NCI-H2196 treated with DMSO at 0.1 percent for 48 hours (cell line): ENCODE measurements around the gene CRLF1.

Experiments used
- DNase-seq: peaks from one replicate; lab custom pipeline; 2025; ENCODE audit not compliant: unreplicated experiment; lab: John Stamatoyannopoulos, UW

The CRLF1 gene, protein sequence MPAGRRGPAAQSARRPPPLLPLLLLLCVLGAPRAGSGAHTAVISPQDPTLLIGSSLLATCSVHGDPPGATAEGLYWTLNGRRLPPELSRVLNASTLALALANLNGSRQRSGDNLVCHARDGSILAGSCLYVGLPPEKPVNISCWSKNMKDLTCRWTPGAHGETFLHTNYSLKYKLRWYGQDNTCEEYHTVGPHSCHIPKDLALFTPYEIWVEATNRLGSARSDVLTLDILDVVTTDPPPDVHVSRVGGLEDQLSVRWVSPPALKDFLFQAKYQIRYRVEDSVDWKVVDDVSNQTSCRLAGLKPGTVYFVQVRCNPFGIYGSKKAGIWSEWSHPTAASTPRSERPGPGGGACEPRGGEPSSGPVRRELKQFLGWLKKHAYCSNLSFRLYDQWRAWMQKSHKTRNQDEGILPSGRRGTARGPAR

DNA sequence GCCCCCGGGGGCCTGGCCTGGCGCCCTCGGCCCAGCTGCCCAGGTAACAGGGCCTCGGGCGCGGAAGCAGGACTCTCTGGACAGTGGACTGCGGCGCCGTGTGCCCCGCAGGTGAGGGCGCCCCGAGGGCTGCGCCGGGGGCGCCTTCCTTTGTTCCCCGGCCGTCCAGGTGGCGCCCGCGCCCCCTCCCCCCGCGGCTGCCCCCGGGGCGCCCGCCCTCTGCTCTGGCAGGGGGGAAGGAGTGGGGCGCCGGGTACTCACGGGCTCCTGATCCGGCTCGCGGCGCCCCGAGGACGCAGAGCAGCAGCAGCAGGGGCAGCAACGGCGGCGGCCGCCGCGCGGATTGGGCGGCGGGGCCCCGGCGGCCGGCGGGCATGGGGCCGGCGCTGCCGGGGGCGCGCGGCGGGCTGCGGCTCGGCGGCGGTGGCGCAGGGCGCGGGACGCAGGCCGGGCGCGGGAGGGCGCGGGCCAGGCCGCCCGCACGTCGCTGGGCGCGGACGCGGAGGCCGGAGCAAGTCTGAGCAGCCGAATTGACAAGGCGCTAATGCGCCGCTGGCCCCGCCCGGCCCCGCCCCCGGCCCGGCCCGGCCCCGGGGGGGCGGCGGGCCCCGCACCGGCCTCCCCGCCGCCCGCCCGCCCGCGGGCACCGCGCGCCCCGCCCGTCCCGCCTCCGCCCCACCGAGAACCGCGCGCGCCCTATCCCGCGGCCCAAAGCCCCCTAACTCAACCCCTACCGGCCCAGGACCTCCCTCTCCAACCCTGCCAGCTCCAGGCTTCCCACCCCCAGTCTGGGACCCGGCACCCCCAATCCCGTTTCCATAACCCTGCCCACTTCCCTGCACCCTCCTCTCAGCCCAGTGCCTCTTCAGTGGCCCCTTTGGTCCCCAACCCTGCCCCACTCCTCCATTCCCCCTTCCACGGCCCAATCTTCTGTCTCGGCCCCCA, at the start of gene CRLF1:
TSS of gene CRLF1 (minus strand) at position 519 of the 945 bp plus-strand sequence. CDS start at position 376, 143 bp downstream.
- DNase-seq = no peak

DNA sequence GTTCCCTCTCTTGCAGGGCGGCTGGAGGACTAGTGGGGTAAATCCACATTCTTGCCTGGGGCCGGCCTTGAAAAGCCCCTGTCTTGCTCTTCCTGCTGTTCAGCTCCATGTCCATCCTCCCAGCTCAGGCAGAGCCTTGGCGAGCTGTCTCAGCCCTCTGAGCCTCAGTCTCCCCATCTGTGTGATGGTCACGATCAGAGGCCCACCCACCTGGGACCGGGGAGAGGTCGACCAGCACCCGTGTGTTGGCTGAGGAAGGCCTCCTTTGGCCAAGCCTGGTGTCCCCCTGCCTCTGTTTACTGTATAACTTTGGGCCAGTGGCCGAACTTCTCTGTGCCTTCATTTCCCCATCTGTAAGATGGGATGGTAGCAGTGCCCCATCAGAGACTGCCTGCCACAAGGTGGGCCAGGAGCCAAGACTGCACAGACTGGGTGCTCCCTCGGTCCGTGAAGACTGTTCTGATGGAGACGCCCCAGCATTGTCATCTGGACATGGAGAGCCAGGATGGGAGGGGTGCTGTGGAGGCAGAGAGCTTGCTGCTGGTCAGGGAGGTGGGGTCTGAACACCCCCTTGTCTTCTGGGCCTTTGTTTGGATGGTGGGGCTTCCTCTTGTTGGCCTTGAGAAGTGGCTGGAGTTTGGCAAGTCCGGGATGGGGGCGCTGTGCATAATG, 48.7 kb upstream of the CRLF1 start:
- DNase-seq = no peak

DNA sequence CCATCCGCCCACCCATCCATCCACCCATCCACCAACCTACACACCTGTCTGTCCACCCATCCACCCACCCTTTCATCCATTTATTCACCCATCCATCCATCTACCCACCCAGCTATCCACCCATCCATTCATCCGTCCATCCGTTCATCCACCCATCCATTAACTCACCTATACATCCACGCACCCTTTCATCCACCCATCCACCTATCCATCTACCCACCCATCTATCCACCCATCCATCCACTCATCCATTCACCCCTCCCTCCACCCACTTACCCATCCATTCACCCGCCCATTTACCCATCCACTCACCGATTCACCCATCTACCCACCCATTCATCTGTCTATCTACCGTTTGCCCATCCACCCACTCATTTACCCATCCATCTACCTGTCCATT, 47.9 kb upstream of the CRLF1 start:
- no peak for DNase-seq

DNA sequence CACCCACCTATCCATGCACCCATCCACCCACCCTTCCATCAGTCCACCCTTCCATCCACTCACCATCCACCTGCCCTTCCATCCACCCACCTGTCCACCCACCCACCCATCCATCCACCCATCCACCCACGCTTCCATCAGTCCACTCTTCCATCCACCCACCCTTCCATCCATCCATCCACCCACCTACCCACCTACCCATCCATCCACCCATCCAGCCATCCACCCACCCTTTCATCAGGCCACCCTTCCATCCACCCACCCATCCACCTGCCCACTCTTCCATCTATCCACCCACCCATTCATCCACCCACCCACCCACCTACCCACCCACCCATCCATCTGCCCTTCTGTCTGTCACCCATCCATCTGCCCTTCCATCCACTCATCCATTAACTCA, 47.3 kb upstream of the CRLF1 start:
- DNase-seq = no peak

DNA sequence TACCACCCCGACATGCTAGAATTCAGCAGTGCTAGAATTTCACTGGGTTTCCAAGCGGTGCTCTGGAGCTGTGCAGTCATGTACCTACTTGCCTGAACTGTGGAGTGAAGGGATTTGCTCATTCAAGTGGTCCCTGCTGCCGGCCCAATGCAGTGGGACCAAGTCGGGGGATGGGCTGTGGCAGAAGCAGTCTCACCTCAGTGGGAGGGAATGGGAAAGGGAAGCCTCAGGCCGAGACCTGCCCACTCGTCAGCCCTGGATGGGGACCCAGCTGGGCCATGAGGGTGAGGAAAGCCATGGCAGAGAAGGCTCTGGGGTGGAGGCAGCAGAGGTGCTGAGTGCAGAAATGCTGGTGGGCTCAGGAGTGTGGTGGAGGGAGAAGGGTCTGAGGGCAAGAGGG, 45.1 kb upstream of the CRLF1 start:
- DNase-seq = no peak

DNA sequence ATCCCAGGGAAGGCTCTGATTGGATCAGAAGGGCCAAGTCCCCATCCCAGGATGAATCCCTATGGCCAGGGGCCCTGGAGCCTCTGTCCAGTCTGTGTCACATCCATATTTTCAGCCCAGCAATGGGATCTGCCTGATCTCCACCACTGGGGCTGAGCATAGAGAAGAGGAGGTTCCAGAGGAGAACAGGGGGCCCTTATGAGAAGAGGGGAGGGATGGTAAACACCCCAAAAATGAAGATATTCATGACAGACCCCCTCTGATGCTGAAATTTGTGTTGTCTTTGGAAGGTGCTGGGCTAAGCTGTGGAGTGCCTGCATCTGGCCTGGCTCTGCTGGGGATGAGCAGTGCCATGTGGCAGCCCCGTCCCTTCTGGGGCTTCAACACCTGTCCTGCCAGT, 44.7 kb upstream of the CRLF1 start:
- DNase-seq = no peak

DNA sequence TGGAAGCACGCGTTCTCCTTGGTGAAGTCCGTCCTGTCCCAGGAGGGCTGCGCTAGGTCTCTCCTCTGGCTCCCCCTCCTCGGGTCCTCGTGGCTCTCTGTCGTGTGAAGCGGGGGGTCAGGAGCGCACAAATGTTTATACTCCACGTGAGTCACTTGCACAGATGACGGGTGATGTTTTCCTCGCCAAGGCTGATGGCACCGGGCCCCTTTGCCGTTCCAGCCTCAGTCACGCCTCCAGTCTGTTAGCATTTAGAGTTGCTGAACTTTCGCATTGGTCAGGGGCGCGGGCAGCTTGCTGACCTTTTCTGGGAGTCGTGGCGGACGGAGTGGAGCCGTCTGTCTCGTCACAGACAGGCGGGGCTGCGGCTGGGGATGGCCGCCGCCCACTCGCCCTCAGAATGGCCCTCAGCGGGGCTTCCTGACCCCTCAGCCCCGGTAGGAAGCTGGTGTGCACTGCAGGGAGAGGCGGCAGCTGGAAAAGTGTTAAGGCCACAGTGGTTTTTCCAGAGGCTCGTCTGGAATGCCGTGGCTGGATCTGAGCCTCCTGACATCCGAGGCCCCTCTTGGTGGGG, 44.0 kb upstream of the CRLF1 start:
- no peak for DNase-seq

DNA sequence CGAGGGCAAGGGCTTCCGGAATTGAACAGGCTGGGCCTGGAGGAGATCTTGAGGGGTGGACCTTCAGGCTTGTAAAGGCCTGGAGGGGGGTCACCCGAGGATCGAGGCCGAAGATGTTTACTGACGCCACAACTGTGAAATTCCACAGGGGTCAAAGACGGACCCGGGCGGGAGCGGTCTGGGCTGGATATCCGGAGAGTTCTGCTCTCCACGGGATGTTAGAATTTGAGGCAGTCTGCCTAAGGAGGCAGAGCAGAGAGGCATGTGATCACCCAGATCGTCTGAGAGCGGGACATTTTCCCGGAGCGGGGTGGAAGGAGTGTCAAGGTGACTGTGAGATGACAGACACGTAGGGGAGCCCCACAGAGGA, 43.4 kb upstream of the CRLF1 start:
- DNase-seq = no peak

DNA sequence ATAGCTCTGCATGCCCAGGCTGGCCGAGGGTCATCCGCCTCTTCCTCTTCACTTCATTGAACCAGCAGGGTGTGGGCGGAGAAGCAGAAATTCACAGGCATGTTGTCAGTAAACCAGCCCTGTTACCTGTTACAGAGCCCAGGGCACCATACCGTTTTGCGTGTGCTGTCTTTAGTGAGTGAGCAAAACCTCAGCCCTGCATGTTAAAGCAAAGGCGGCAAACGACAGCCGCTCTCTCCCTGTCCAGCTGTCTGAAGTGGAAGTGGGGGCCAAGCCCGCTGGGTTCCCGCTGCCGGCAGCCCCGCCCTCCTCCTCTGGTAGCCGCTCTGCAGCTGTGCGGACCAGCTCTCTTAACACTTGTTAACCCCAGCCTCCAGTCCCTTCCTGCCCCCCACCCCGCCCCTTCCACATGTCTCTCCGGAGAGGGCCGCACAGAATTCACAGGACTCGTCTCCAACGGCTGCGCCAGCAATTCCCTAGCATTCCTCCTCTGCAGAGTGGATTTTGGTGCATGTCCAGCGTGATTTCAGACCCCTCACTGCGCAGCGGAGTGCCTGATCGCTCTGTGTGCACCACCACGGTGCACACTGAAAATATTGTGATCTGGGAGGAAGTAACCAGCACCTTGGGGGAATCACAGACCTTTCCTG, 42.9 kb upstream of the CRLF1 start:
- DNase-seq = no peak

DNA sequence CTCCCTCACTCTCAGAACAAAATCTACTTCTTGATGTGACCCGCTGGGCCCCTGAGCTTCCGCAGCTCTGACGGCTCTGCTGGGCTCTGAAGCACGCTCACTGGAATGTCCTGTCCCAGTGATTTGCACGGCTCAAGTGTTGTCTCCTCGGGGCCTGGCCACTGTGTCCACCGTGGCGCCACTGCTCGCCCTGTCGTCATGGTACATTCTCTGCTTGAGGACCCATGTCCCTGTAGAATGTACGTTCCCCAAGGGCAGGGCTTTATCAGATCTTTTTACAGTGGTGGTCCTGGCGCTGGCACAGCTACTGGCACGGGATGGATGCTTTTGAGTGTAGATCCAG, 42.3 kb upstream of the CRLF1 start:
- no peak for DNase-seq

DNA sequence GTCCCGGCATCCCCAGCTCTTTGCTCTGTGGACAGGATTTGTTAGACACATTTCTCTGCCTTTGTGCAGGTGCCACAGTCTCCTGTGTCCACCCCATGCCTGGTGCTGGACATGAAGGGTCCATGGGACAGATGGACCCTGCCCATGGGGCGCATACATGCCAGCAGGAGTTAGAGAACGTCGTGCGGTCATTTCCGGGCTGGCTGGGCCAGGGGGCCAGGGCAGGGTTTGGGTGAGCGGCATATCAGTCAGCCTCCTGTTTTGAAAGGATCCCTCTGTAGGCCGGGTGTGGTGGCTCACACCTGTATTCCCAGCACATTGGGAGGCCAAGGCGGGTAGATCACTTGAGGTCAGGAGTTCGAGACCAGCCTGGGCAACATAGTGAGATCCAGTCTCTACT, 41.2 kb upstream of the CRLF1 start:
- DNase-seq = no peak

DNA sequence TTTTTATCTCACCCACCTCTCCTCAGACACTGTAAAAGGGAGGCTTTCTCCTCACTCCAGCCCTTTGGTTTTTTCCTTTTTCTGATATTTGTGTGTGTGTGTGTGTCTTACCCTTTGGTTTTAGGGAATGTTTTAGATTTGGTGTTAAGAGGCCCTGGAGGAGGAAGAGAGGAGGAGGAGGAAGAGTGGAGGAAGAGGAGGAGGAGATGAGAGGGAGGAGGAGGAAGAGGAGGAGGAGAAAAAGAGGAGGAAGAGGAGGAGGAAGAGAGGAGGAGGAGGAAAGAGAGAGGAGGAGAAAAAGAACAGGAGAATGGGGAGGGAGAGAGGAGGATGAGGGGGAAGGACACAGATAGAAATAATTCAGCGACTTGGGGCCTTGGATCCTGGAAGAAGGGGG, 40.8 kb upstream of the CRLF1 start:
- no peak for DNase-seq

DNA sequence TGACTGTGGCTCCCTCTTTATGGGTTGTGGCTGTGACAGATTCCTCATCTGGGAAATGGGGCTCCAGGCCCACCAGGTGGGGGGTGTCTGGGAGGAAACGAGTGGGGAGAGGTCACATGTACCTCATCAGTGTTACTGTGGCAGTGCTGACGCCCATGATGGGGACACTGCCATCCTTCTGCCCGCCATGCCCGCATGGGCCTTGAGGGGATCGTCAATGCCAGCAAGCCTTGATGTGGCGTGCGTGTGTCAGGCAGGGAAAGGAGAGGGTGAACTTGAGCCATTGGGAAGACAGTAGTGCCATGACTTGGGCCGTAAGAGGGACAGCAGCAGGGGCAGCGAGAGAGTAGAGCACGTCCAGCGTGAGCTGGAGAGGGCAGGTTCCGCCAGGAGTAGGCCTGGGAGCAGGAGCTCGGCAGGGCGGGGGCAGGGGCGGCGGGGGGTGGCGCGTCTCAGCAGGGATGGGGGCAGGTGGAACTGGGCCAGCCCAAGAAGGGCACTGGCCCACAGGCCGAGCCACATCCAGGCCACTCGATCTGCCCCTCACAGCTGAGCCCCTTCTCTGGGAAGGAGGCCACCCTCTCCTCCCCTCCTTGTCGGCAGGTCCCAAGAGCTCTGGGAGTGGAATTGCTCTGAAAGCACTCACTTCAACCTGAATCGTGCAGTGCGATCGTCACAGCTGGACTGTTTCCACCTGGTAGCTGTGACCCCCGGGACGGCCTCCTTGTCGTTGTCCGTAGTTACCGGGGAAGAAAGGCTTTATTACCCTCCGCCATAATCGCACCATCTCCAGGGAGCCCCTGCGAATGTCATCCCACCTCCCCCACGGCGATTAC, 40.2 kb upstream of the CRLF1 start:
- no peak for DNase-seq

DNA sequence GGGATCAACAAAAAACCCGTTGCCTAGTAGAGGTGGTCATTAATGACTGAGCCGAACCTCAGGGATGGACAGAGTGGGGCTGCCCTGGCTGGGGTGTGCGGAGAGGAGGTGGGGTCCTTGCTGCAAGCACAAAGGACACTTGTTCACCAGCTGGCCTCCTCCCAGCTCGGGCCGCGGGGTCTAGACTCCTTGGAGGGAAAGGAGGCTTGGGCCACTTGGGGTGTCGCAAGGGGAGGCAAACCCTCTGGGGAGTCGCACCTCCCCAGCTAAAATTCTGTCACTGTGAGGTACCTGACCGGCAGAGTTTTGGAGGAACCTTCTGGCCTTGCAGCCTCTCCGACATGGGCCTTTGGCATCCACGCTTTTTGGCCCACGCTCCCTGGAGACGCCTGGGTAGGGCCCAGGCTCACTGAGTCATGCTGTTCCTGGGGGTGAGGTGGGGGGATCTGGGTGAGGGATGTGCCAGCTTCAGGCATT, 38.5 kb upstream of the CRLF1 start:
- no peak for DNase-seq

DNA sequence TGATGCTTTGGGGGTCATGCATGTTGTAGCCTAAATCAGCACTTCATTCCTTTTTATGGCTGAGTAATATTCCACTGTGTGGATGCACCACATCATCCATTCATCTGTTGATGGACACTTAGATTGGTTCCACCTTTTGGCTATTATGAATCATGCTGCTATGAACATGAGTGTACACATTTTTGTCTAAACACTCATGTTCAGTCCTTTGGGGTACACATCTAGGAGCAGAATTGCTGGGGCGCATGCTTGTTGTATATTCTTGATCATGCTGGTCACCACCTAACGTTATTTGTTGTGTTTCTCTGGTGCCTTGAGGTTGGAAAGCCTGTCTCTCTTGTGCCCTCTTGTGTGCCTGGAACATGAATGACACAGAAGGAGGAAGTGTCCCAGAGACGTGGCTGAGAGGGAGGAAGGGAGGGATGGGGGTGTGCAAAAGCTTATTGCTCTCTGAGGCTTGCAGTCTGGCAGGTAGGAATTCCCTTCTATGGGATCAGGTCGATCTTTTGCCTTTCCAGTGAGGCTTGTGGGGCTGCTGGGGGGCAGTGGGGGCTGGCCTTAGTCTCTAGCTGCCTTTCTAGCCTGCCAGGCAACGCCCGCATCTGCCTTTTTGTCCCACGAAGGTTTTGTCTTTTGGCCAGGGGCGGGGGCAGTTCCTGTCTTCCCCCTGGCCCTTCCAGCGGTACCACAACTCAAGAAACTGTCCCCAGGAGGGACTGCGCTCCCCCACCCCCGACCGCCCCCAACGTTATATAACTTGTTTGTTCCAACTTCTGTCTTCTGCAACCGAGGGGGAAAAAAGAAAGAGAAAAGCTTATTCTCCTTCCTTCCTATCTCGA, 37.8 kb upstream of the CRLF1 start:
- no peak for DNase-seq

DNA sequence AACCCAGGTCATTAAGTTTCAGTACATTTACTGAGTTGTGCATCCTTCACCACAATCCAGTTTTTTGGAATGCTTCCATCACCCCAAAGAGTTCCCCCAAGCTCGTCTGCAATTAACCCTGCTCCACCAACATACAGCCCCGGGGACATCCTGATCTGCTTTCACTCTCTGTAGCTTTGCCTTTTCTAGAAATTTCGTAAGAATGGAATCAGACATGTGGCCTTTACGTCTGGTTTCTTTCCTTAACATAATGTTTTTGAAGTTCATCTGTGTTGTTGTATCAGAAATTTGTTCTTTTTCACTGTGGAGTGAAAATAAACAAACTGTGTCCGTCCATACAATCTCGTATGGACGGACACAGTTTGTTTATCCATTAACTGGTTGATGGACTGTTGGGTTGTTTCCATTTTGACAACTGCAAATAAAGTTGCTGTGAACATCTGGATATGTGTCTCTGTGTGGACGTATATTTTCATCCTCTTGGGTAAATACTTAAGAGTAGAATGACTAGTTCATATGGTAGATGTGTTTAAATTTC, 33.2 kb upstream of the CRLF1 start:
- DNase-seq = no peak

DNA sequence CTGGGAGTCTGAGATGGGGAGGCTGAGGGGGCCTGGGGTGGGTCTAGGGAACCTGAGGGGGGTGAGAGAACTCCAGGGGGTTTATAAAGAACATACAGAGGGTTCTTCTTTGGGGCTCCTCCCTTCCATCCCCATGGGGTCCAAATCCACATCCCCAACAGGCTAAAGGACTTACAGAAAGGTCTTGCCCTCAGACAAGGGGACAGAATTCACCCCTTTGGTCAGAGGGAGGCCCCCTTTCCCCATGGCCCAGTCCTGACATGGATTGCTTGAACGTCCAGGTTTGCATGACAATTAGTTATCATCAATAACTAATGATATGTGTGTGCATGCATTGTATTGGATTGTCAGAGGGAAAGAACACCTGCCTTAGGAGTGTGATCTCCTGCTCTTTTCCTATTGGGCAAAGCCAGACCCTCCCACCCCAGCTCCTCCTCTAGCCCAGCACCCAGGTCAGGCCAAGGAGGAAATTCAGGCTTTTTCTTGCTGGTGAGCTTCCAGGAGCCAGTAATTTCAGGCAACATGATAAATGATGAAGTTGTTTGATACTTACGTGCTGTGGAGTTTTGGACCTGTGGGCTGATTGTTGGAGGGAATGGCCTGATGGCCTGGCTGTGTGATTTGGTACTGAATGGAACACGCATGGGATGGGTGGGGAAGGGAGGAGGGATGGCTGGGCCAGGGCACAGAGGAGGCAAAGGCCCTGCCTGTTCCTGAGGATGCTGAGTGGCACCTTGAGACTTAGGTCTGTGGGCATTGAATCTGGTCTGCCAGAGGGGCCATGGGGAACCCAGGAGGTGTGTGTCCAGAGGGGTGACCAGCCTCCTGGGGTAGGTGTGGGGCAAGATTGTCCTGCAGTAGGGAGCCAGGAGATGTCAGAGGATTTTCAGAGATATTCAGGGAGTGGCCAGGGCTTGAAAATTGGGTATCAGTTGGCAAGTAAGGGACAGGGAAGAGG, 31.4 kb upstream of the CRLF1 start:
- DNase-seq = peak; percentile 61
